ENCODE measurements around the gene NEURL4.
A peak's percentile ranks its signal among the peaks of the same experiment; 100 is the strongest.

NEURL4 gene

GRCh38 chr17:7330638-7331015 lies 1.5 kb upstream of the NEURL4 start:
- Histone ChIP-seq H3K79me2 (ENCODE audit: insufficient read depth, low read depth) (no peaks in the 10 kb centered on the region), H3K36me3 (ENCODE audit: insufficient read depth) (no peaks in the 10 kb centered on the region), H3K4me1 (ENCODE audit: low read depth, poor library complexity, severe bottlenecking) (no peaks in the 10 kb centered on the region), H3K27me3 (ENCODE audit: insufficient read depth, low read depth) (no peaks in the 10 kb centered on the region), H2AFZ (ENCODE audit: low read depth) (no peak overlapping the region), H4K20me1 (ENCODE audit: insufficient read depth) (no peaks in the 10 kb centered on the region), H3K27ac (no peak overlapping the region), H3K9ac (no peak overlapping the region), H3K4me3 (IDR thresholded peaks at IDR 0.05; ENCODE audit: insufficient read depth, low read depth, low read length) (no peak overlapping the region), H3K4me2 (no peak overlapping the region)
- TF ChIP-seq, protein P1, sequence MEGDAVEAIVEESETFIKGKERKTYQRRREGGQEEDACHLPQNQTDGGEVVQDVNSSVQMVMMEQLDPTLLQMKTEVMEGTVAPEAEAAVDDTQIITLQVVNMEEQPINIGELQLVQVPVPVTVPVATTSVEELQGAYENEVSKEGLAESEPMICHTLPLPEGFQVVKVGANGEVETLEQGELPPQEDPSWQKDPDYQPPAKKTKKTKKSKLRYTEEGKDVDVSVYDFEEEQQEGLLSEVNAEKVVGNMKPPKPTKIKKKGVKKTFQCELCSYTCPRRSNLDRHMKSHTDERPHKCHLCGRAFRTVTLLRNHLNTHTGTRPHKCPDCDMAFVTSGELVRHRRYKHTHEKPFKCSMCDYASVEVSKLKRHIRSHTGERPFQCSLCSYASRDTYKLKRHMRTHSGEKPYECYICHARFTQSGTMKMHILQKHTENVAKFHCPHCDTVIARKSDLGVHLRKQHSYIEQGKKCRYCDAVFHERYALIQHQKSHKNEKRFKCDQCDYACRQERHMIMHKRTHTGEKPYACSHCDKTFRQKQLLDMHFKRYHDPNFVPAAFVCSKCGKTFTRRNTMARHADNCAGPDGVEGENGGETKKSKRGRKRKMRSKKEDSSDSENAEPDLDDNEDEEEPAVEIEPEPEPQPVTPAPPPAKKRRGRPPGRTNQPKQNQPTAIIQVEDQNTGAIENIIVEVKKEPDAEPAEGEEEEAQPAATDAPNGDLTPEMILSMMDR (conservative IDR thresholded peaks at IDR 0.05; ENCODE audit: low read depth, low read length) = no peak

DNA sequence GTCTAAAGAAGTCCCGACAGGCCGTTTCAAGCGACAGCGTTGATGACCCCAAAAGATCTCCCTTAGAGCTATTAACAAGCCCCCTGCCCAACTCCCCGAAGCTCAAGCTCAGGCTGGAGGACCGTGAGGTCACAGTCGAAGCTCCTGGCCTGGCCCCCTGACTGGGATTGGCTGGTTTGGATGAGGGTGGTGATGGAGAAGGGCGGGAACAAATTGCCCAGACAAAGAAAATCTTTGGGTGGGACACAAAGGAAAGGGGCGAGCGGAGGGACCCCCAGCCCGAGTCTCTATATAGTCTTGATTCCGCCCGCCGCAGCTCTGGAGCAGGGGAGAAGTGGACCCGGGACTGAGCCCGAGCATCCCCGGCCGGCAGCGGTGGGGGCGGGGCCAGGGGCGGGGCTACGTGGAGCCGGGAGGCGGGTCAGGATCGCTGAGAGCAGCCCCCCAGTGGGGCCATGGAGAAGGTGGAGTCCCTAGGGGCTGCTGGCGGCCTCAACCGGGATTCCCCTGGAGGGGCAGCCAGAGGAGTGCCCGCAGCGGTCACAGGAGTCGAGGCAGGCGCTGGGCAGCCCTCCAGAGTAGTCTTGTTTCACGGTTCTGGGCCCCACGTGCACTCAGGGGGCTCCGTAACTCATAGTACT lies 982 bp upstream of the NEURL4 start:
- H4K20me1 ChIP-seq (ENCODE audit: insufficient read depth) = no peaks in the 10 kb centered on the region
- H3K79me2 ChIP-seq (ENCODE audit: insufficient read depth, low read depth) = no peaks in the 10 kb centered on the region
- no peak overlapping the region for H3K4me3 ChIP-seq (IDR thresholded peaks at IDR 0.05; ENCODE audit: insufficient read depth, low read depth, low read length)
- no peaks in the 10 kb centered on the region for H3K36me3 ChIP-seq (ENCODE audit: insufficient read depth)
- H3K27ac ChIP-seq = no peak overlapping the region
- H2AFZ ChIP-seq (ENCODE audit: low read depth) = no peak overlapping the region
- no peaks in the 10 kb centered on the region for H3K27me3 ChIP-seq (ENCODE audit: insufficient read depth, low read depth)
- no peaks in the 10 kb centered on the region for H3K4me1 ChIP-seq (ENCODE audit: low read depth, poor library complexity, severe bottlenecking)
- TF ChIP-seq, protein P1 (conservative IDR thresholded peaks at IDR 0.05; ENCODE audit: low read depth, low read length) = no peak
- no peak overlapping the region for H3K4me2 ChIP-seq
- H3K9ac ChIP-seq = no peak overlapping the region

DNA sequence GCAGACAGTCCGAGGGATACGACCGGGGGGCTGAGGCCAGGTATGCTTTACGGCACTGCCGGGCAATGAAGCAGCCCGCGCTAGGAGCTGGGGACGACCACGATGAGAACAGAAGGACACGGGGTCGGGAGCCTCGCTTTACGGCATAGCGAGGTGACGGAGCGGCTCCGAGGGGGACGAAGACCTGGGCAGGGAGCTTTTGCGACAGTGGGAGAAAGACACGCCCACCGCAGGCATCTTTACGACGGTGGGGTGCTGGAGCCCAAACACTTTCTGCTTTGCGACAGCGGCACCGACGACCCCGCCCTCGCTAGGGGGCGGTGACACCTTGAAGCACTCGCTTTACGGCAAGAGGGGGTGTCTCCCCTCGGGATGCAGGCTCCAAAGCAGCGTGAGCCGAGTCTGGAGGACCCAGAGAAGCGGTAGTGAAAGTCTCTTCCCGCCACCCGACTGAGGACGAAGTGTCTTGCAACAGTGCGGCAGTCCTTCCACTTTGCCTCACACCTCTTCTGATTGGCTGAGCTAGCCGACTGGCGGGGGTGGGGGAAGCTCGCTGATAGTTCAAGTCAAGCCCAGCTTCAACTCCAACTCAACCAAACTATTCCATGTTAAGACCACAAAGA lies 350 bp upstream of the NEURL4 start:
- Histone ChIP-seq H3K4me3 (IDR thresholded peaks at IDR 0.05; ENCODE audit: insufficient read depth, low read depth, low read length) (no peak overlapping the region), H3K4me1 (ENCODE audit: low read depth, poor library complexity, severe bottlenecking) (no peaks in the 10 kb centered on the region), H4K20me1 (ENCODE audit: insufficient read depth) (no peaks in the 10 kb centered on the region), H3K36me3 (ENCODE audit: insufficient read depth) (no peaks in the 10 kb centered on the region), H3K27ac (no peak overlapping the region), H2AFZ (ENCODE audit: low read depth) (peak overlapping the region; percentile 30; the same call in 1 of the 2 replicates), H3K79me2 (ENCODE audit: insufficient read depth, low read depth) (no peaks in the 10 kb centered on the region), H3K27me3 (ENCODE audit: insufficient read depth, low read depth) (no peaks in the 10 kb centered on the region), H3K9ac (no peak overlapping the region), H3K4me2 (no peak overlapping the region)
- TF ChIP-seq, protein P1 (conservative IDR thresholded peaks at IDR 0.05; ENCODE audit: low read depth, low read length) = no peak

- no peak overlapping the region for H3K27ac ChIP-seq
These were observed 1.1 kb downstream of the NEURL4 start for GRCh38 chr17:7328009-7328408.

More at GRCh38 chr17:7328009-7328408, 1.1 kb downstream of the NEURL4 start:
- no peaks in the 10 kb centered on the region for H3K36me3 ChIP-seq (ENCODE audit: insufficient read depth)
- TF ChIP-seq, protein P1 (conservative IDR thresholded peaks at IDR 0.05; ENCODE audit: low read depth, low read length) = no peak
- no peak overlapping the region for H3K4me3 ChIP-seq (IDR thresholded peaks at IDR 0.05; ENCODE audit: insufficient read depth, low read depth, low read length)
- H3K9ac ChIP-seq = no peak overlapping the region
- H3K4me2 ChIP-seq = peak overlapping the region; percentile 29; the same call in 1 of the 2 replicates
- no peaks in the 10 kb centered on the region for H3K79me2 ChIP-seq (ENCODE audit: insufficient read depth, low read depth)
- no peaks in the 10 kb centered on the region for H4K20me1 ChIP-seq (ENCODE audit: insufficient read depth)
- H2AFZ ChIP-seq (ENCODE audit: low read depth) = no peak overlapping the region
- H3K27me3 ChIP-seq (ENCODE audit: insufficient read depth, low read depth) = no peaks in the 10 kb centered on the region
- no peaks in the 10 kb centered on the region for H3K4me1 ChIP-seq (ENCODE audit: low read depth, poor library complexity, severe bottlenecking)
